T47D (cell line): ENCODE measurements around the gene KAZALD1.

Source experiments
- DNase-seq, 2 experiments: peaks; one replicate each; pipeline versions ENCODE4 v3.0.0 to v3.0.0-alpha.2; 2011 to 2012; ENCODE audit warnings: low read depth in 1 of 2, low spot score in 1 of 2
- JUND ChIP-seq: IDR thresholded peaks from 2 replicates; pipeline ENCODE4 v1.6.1; 2012; ENCODE audit warnings: low read depth
- in situ Hi-C: cut with HindIII; loops from 2 replicates; pipeline ENCODE4 v1.10.0; 2016; ENCODE audit warnings: low sequenced_read_pairs, low pct_unique_long_range_greater_than_20kb

KAZALD1 gene

DNA sequence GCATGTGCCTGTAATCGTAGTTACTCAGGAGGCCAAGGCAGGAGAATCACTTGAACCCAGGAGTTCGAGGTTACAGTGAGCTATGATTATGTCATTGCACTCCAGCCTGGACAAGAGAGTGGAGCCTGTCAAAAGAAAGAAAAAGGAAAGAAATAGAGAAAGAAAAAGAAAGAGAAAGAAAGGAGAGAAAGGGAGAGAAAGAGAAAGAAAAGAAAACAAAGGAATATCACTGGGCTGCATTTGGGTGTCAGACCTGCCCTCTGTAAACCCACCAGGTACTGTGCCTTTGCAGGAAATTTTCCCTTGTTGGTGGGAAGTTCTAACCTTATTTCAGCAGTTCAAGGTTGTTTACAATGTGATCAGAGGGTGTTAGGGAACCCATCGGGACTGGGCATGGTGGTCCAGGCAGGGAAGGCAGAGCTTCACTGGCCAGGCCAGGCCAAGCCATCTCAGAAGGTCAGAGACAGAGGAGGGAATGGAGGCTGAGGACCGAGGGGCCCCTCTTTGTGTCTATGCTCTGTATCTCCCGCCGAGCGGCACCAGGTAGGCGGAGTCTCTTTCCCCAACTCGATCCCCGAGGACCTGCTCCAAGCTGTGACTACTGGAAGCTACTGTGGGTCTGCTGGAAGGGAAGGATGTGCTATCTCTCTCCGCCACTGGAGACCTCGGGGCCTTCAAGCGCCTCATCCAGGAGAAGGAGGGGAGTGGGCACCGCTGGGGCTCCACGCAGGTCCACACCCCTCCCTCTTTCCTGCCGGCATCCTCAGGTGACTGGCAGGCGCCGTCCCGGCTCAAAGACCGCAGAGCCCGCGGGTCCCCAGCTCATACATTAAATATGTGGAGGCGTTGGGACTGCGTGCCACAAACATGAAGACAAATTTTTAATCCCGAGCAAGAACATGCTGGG lies 15.2 kb upstream of the KAZALD1 start:
- no peak for TF ChIP-seq JUND
- no peak for DNase-seq
- in situ Hi-C loops, result no loop called here

GRCh38 chr10:101047268-101047667 lies 14.5 kb upstream of the KAZALD1 start:
- TF ChIP-seq JUND, result no peak
- DNase-seq, result no peak
- in situ Hi-C loops, result no loop called here

DNA sequence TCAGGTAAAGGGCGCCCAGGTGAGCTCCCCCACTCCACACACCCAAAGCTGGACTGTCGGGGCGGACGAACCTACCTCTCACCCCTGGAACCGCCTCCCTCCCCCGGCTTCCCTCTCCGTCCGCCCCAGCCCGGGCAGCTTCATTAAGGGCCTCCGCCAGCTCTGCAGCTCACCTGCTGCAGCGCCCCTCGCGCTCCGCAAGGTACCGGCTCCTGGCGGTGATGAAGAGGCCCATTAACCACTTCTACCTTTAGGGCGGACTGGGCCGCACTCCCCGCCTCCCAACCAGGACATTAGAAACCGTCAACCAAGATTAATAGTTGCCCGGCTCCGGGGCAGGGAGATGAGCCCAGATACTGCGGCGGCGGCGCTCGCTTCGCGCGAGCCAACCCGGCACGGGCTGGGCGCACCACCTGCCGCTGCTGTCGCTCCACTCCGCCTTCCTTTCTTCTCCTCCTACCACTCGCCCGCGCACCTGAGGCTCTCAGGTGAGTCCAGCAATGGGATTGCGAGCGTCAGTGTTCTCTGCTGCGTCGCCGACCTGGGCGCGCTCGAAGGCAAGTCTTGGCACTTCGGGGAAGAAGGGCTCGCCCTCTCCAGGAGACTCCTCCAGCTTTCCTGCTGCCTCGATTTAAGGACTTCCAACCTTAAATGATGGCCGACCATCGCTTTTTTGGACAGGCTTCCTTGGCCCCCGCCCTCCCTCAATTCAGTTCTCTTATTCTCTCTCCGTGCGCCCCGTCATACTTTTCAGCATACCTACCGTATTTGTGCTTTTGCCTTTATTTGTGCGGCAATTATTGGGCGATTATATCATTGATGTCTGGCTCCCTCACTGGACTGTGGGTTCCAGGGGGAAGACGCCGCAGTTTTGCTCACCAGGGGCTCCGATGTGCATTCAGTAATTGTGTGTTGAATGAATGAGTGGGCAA lies 13.6 kb upstream of the KAZALD1 start:
- DNase-seq, result peak; percentile 46 to 66
- in situ Hi-C loops, result no loop called here

GRCh38 chr10:101050208-101051069 lies 11.3 kb upstream of the KAZALD1 start:
- peak; percentile 79 to 84 for DNase-seq
- TF ChIP-seq JUND, result no peak
- in situ Hi-C loops, result no loop called here

More for the DNA sequence above, 13.6 kb upstream of the KAZALD1 start:
- no peak for TF ChIP-seq JUND

DNA sequence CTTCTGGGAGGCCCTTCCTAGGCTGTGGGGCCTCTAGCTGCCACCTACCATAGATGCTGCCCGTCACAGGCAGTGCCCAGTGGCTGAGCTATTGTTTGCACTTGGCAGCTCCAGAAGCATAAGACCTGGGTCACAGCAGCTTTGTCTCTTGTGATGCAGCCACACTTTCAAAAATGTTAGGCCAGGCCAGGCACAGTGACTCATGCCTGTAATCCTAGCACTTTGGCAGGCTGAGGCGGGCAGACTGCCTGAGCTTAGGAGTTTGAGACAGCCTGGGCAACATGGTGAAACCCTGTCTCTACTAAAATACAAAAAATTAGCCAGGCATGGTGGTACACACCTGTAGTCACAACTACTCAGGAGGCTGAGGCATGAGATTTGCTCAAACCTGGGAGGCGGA lies 9.5 kb upstream of the KAZALD1 start:
- DNase-seq, result peak in 1 of 2 experiments; percentile 83
- TF ChIP-seq JUND, result no peak
- in situ Hi-C loops, result no loop called here

DNA sequence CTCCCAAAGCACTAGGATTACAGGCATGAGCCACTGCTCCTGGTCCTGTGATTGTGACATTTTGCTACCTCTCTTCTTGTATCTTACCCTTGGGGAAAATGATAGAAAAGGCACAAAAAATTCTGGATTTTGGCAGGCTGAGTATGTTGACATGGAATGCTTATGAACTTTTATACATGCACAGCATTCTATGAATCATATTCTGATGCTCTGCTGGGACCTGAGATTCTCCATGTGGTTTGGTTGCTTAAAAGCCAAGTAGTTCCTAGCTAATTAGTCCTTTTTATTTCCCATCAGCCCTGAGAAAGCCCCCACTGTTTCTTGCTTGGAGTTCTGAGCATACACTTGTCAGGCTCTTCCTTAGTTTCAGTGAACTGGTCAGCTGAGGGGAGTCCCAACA lies 8.3 kb upstream of the KAZALD1 start:
- DNase-seq, result no peak
- in situ Hi-C loops, result no loop called here
- TF ChIP-seq JUND, result no peak

DNA sequence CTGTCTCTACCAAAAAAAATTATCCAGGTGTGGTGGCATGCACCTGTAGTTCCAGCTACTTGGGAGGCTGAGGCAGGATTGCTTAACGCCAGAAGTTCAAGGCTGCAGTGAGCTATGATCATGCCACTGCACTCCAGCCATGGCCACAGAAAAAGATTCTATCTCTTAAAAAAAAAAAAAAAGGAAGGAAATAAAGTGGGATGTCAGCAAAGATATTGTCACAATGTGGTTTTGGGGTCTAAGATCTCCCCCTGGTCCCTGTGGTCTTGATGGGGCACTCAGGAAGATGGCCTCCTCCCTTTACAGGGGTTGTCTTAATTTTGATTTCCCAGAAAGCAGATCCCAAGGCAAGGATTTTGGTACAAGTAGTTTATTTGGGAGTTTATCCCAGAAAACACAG lies 7.4 kb upstream of the KAZALD1 start:
- no peak for TF ChIP-seq JUND
- in situ Hi-C loops, result no loop called here
- no peak for DNase-seq

GRCh38 chr10:101054876-101055275 lies 6.9 kb upstream of the KAZALD1 start:
- no peak for TF ChIP-seq JUND
- no peak for DNase-seq
- in situ Hi-C loops, result no loop called here

DNA sequence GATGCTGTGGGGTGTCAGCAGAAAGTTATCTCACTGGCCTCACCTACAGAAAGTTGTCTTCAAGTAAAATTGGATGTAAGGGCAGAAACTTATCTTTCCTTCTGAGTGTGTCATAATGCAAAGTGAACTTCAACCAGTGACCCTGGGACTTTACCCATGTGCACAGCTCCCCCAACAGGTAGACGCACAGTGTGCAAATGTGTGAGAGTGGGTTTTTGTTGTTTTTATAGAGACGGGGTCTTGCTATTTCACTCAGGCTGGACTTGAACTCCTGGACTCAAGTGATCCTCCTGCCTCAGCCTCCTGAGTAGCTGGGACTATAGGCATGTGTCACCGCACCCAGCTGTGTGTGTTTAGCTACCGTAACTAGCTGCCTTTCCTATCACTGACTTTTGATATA lies 6.4 kb upstream of the KAZALD1 start:
- no peak for DNase-seq
- no peak for TF ChIP-seq JUND
- in situ Hi-C loops, result no loop called here

- no peak for TF ChIP-seq JUND
- in situ Hi-C loops, result no loop called here
- no peak for DNase-seq
Measured at GRCh38 chr10:101056365-101057151, 5.2 kb upstream of the KAZALD1 start.
